HCT116 (cell line): ENCODE results near the gene LAD1. TPM values are rescaled to one million over a fixed set of nuclear protein-coding genes. Genes with fewer than 3 reads are reported as not detected.

Source experiments
- ATAC-seq: fragments of 200-7000 bp; cut with Tn5 transposase; 2 replicates; pipeline ENCODE4 v1.9.1; 2020; ENCODE audit warnings: mild to moderate bottlenecking, moderate library complexity
- BruUV-seq: library from RNA; stranded (reverse); fragments of 400-500 nt; replicated peaks from 2 replicates; lab custom pipeline; 2021; lab: Mats Ljungman, UMichigan
- CTCF ChIA-PET: fragments of 300-600 bp; sonication (Branson Sonifier 250); formaldehyde crosslinking; loops from one replicate; lab custom pipeline; 2021; ENCODE audit warnings: antibody characterized with exemption; lab: Charles Lee
- POLR2A ChIA-PET: fragments of 300-600, 350-600 bp; sonication (Branson Sonifier 250); formaldehyde crosslinking; loops from one replicate; lab custom pipeline; 2021; ENCODE audit warnings: antibody characterized with exemption; lab: Charles Lee
- RAD21 ChIA-PET, 2 experiments: fragments of 300-600 bp; sonication (Branson Sonifier 250); formaldehyde crosslinking; loops; one replicate each; lab custom pipeline; 2023; ENCODE audit warnings: low total read pairs in 2 of 2; ENCODE audit not compliant: uncharacterized antibody in 2 of 2, unreplicated experiment in 2 of 2, low non-redundant PET in 1 of 2; lab: Charles Lee
- DNase-seq: peaks from one replicate; pipeline ENCODE4 v3.0.0-alpha.2; 2010; ENCODE audit warnings: low read depth, low spot score
- H2AFZ ChIP-seq: fragments of 200-600 bp; shearing (Covaris generic), sonication (generic); 2 replicates; pipeline ENCODE4 v1.6.1; 2017; ENCODE audit warnings: low read depth, mixed run types, mixed read lengths, antibody characterized with exemption, low read length; ENCODE audit not compliant: poor library complexity, severe bottlenecking
- H3K27ac ChIP-seq: 2 replicates; pipeline ENCODE4 v1.5.1; 2012; ENCODE audit warnings: low read depth, low read length
- H3K27me3 ChIP-seq: fragments of 200-600 bp; sonication (generic); 2 replicates; pipeline ENCODE4 v1.6.1; 2016; ENCODE audit warnings: mixed run types, low read length, mixed read lengths; ENCODE audit not compliant: insufficient read depth
- H3K36me3 ChIP-seq, 2 experiments: fragments of 200-500 bp in 1 of 2; fragments of 200-600 bp in 1 of 2; sonication (Bioruptor generic) in 1 of 2; sonication (generic) in 1 of 2; 2 replicates each; pipeline versions ENCODE4 v1.5.1 to v1.6.1; 2014 to 2016; ENCODE audit warnings: low read length in 2 of 2, inconsistent platforms in 1 of 2, mixed read lengths in 1 of 2, mixed run types in 1 of 2; ENCODE audit not compliant: insufficient read depth in 2 of 2, control insufficient read depth in 1 of 2
- H3K4me1 ChIP-seq, 2 experiments: fragments of 200-600 bp in 1 of 2; sonication (generic) in 1 of 2; 2 replicates each; pipeline versions ENCODE4 v1.5.1 to v1.6.1; 2012 to 2017; ENCODE audit warnings: low read length in 2 of 2, inconsistent platforms in 1 of 2, mild to moderate bottlenecking in 1 of 2, mixed read lengths in 1 of 2, mixed run types in 1 of 2, moderate library complexity in 1 of 2; ENCODE audit not compliant: insufficient read depth in 2 of 2, control insufficient read depth in 1 of 2
- H3K4me2 ChIP-seq: fragments of 200-600 bp; sonication (generic); 2 replicates; pipeline ENCODE4 v1.6.1; 2017; ENCODE audit warnings: mixed run types, low read length, mixed read lengths
- H3K4me3 ChIP-seq, 2 experiments: fragments of 200-600 bp in 1 of 2; sonication (generic) in 1 of 2; replicated peaks in 1 of 2; 2 replicates each; pipeline ENCODE4 v1.5.1; 2011 to 2016; ENCODE audit warnings: low read length in 2 of 2, control low read depth in 1 of 2, low read depth in 1 of 2, mild to moderate bottlenecking in 1 of 2, mixed read lengths in 1 of 2, mixed run types in 1 of 2
- H3K79me2 ChIP-seq: fragments of 200-600 bp; sonication (generic); 2 replicates; pipeline ENCODE4 v1.6.1; 2017; ENCODE audit warnings: mild to moderate bottlenecking, mixed run types, low read length, moderate library complexity, mixed read lengths; ENCODE audit not compliant: insufficient read depth
- H3K9ac ChIP-seq: fragments of 200-600 bp; sonication (generic); 2 replicates; pipeline ENCODE4 v1.6.1; 2016; ENCODE audit warnings: low read length, mixed read lengths
- H3K9me2 ChIP-seq: fragments of 200-600 bp; sonication (generic), shearing (Covaris generic); 2 replicates; pipeline ENCODE4 v1.6.1; 2017; ENCODE audit warnings: mixed run types, mild to moderate bottlenecking, moderate library complexity; ENCODE audit not compliant: insufficient read depth
- H3K9me3 ChIP-seq, 2 experiments: fragments of 200-500 bp in 1 of 2; fragments of 200-600 bp in 1 of 2; sonication (Bioruptor generic) in 1 of 2; sonication (generic) in 1 of 2; 2 replicates each; pipeline ENCODE4 v1.6.1; 2014 to 2017; ENCODE audit warnings: low read length in 2 of 2, mixed read lengths in 2 of 2, inconsistent platforms in 1 of 2, low read depth in 1 of 2, mild to moderate bottlenecking in 1 of 2, mixed run types in 1 of 2, moderate library complexity in 1 of 2; ENCODE audit not compliant: control insufficient read depth in 1 of 2, insufficient read depth in 1 of 2
- H4K20me1 ChIP-seq: fragments of 200-600 bp; sonication (generic), shearing (Covaris generic); 2 replicates; pipeline ENCODE4 v1.6.1; 2017; ENCODE audit warnings: mixed run types, mild to moderate bottlenecking, moderate library complexity; ENCODE audit not compliant: insufficient read depth
- CEBPB ChIP-seq: IDR thresholded peaks from 2 replicates; pipeline ENCODE4 v1.6.1; 2012; ENCODE audit warnings: low read depth
- ELF1 ChIP-seq: IDR thresholded peaks from 2 replicates; pipeline ENCODE4 v1.6.1; 2012; ENCODE audit warnings: low read depth, borderline replicate concordance
- EZH2 ChIP-seq: fragments of 200-600 bp; sonication (generic); IDR thresholded peaks from 2 replicates; pipeline ENCODE4 v1.6.1; 2017; ENCODE audit warnings: antibody characterized with exemption, mixed run types
- FOSL1 ChIP-seq: IDR thresholded peaks from 2 replicates; pipeline ENCODE4 v1.6.1; 2012; ENCODE audit warnings: low read depth
- JUND ChIP-seq: IDR thresholded peaks from 2 replicates; pipeline ENCODE4 v1.6.1; 2012
- POLR2AphosphoS5 ChIP-seq: IDR thresholded peaks from 2 replicates; pipeline ENCODE4 v1.6.1; 2011; ENCODE audit warnings: mild to moderate bottlenecking, low read depth, low read length, moderate library complexity
- RAD21 ChIP-seq: IDR thresholded peaks from 2 replicates; pipeline ENCODE4 v1.6.1; 2012; ENCODE audit warnings: low read depth, mild to moderate bottlenecking
- SIN3A ChIP-seq: IDR thresholded peaks from 2 replicates; pipeline ENCODE4 v1.6.1; 2012; ENCODE audit warnings: low read depth
- SP1 ChIP-seq: IDR thresholded peaks from 2 replicates; pipeline ENCODE4 v1.6.1; 2012; ENCODE audit warnings: low read depth
- SRF ChIP-seq: IDR thresholded peaks from 2 replicates; pipeline ENCODE4 v1.6.1; 2012; ENCODE audit warnings: low read depth
- ZFX ChIP-seq: fragments of 450-650 bp; IDR thresholded peaks from 2 replicates; pipeline ENCODE4 v1.6.1; 2017
- intact Hi-C: fragments of 100-400 bp; cut with micrococcal nuclease; formaldehyde crosslinking; loops from 2 replicates; pipeline ENCODE4 v1.10.0; 2022
- total RNA-seq: library from RNA; stranded (reverse); gene quantifications from one replicate; pipeline ENCODE4 v1.2.1, GENCODE V29; 2021; ENCODE audit not compliant: unreplicated experiment
- TF ChIP-seq, protein P1 (sequence below): IDR thresholded peaks from 2 replicates; pipeline ENCODE4 v1.6.1; 2012; ENCODE audit warnings: low read depth
- TF ChIP-seq, protein P2 (sequence below), 3 experiments: fragments of 200-600 bp in 1 of 3; sonication (generic) in 1 of 3; IDR thresholded peaks in 2 of 3; conservative IDR thresholded peaks in 1 of 3; 2 replicates each; pipeline ENCODE4 v1.5.1; 2012 to 2017; ENCODE audit warnings: low read depth in 2 of 3, low read length in 2 of 3, antibody characterized with exemption in 1 of 3, borderline replicate concordance in 1 of 3, control low read depth in 1 of 3, mild to moderate bottlenecking in 1 of 3, mixed read lengths in 1 of 3, mixed run types in 1 of 3, moderate library complexity in 1 of 3; ENCODE audit not compliant: insufficient read depth in 1 of 3

Gene LAD1
- total RNA-seq, 1 experiment from 2014 or later = 56.1 TPM

DNA sequence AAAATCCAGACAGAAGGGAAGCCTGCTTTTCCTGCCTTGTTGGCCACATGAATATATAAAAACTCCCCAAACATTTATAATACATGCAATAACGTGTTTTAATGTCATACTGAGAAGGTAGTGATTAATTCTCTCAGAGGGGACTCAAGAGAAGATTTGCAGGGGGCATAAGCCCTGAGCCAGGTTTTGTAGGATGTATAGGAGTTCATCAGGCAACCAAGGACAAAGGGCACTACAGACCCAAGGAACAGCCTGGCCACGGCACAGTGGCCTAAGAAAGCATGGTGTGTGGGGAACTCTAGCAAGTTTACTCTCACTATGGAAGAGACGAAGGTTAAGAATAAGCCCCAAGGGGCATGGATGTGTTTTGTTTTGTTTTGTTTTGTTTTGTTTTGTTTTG is 37.8 kb upstream of the LAD1 start:
- ChIA-PET RAD21 (interaction anchor here in 1 of 2 experiments (1.2 to 1.9 kb wide), 3 partner anchors 11 to 75 kb away, joined by 4 to 12 read pairs (median 7); no protein-coding TSS in a partner anchor), CTCF (interaction anchor here (1.0 to 2.0 kb wide), 7 partner anchors 10 to 89 kb away, joined by 3 to 63 read pairs (median 21); no protein-coding TSS in a partner anchor), POLR2A (no interaction called here)
- no peaks in the 10 kb centered on the region for H3K27me3 ChIP-seq
- no peaks in the 10 kb centered on the region for H4K20me1 ChIP-seq
- no peak overlapping the region for H3K4me3 ChIP-seq
- no peak for ATAC-seq
- 0 out of 2 replicates have a peak overlapping the region, but pooled peaks have one; percentile 54 for H3K4me2 ChIP-seq
- H3K9me2 ChIP-seq = no peaks in the 10 kb centered on the region
- no peak overlapping the region for H3K27ac ChIP-seq
- no peak overlapping the region for H2AFZ ChIP-seq
- TF ChIP-seq, protein P1, sequence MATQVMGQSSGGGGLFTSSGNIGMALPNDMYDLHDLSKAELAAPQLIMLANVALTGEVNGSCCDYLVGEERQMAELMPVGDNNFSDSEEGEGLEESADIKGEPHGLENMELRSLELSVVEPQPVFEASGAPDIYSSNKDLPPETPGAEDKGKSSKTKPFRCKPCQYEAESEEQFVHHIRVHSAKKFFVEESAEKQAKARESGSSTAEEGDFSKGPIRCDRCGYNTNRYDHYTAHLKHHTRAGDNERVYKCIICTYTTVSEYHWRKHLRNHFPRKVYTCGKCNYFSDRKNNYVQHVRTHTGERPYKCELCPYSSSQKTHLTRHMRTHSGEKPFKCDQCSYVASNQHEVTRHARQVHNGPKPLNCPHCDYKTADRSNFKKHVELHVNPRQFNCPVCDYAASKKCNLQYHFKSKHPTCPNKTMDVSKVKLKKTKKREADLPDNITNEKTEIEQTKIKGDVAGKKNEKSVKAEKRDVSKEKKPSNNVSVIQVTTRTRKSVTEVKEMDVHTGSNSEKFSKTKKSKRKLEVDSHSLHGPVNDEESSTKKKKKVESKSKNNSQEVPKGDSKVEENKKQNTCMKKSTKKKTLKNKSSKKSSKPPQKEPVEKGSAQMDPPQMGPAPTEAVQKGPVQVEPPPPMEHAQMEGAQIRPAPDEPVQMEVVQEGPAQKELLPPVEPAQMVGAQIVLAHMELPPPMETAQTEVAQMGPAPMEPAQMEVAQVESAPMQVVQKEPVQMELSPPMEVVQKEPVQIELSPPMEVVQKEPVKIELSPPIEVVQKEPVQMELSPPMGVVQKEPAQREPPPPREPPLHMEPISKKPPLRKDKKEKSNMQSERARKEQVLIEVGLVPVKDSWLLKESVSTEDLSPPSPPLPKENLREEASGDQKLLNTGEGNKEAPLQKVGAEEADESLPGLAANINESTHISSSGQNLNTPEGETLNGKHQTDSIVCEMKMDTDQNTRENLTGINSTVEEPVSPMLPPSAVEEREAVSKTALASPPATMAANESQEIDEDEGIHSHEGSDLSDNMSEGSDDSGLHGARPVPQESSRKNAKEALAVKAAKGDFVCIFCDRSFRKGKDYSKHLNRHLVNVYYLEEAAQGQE = no peak
- no peak for TF ChIP-seq SIN3A
- no peak for TF ChIP-seq ELF1
- no peak overlapping the region for H3K9ac ChIP-seq
- intact Hi-C loops = loop anchor here (1.0 kb wide), 1 partner anchor 76 kb away; no protein-coding TSS in a partner anchor
- DNase-seq = no peak
- BruUV-seq = no TSS peak
- H3K9me3 ChIP-seq = no peaks in the 10 kb centered on the region
- H3K36me3 ChIP-seq = no peaks in the 10 kb centered on the region
- no peaks in the 10 kb centered on the region for H3K79me2 ChIP-seq
- peaks cover 13 to 19% of the 10 kb centered on the region in 2 experiments for H3K4me1 ChIP-seq

DNA sequence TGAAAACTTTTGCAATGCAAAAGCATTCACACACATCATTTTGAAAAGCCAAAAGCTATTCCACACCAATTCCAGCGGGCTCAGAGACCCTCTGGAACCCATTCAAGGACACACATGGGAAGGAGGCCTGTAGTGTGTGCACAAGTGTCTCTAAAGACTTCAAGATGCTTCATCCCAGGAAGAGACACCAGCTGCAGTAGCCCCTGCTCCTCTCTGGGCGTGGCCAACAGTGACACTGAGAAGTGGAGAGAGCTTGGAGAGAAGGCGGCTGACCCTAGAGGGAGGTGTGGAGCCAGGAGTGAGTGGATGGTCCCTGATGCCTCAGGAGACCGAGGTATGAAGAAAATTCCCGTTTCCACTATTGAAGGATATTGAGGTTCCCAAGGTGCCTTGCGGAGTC is 37.3 kb upstream of the LAD1 start:
- Histone ChIP-seq H3K27me3 (no peaks in the 10 kb centered on the region), H3K79me2 (no peaks in the 10 kb centered on the region), H3K9ac (no peak overlapping the region), H3K36me3 (no peaks in the 10 kb centered on the region), H3K4me2 (peak overlapping the region; percentile 54), H3K4me3 (no peak overlapping the region), H3K4me1 (peaks cover 13 to 19% of the 10 kb centered on the region in 2 experiments), H3K9me2 (no peaks in the 10 kb centered on the region), H2AFZ (peak overlapping the region; percentile 93), H3K9me3 (no peaks in the 10 kb centered on the region), H3K27ac (no peak overlapping the region), H4K20me1 (no peaks in the 10 kb centered on the region)
- DNase-seq (peak; percentile 56), ATAC-seq (peak; percentile 97)
- POLR2A ChIA-PET = interaction anchor here (1.2 to 1.7 kb wide), 3 partner anchors 25 to 46 kb away, joined by 3 to 8 read pairs (median 6); no protein-coding TSS in a partner anchor
- intact Hi-C loops = loop anchor here (1.0 kb wide), 1 partner anchor 77 kb away; no protein-coding TSS in a partner anchor
- RAD21 ChIA-PET = interaction anchor here (0.6 to 1.9 kb wide), 4 partner anchors 11 to 75 kb away, joined by 3 to 12 read pairs (median 6); no protein-coding TSS in a partner anchor
- no TSS peak for BruUV-seq
- CTCF ChIA-PET = interaction anchor here (1.0 to 2.0 kb wide), 9 partner anchors 8 to 88 kb away, joined by 3 to 63 read pairs (median 10); partner anchors contain the start of gene PHLDA3
- no peak for TF ChIP-seq SP1
- no peak for TF ChIP-seq CEBPB
- no peak for TF ChIP-seq JUND
- no peak for TF ChIP-seq SRF
- no peak for TF ChIP-seq FOSL1
- TF ChIP-seq, protein P2, sequence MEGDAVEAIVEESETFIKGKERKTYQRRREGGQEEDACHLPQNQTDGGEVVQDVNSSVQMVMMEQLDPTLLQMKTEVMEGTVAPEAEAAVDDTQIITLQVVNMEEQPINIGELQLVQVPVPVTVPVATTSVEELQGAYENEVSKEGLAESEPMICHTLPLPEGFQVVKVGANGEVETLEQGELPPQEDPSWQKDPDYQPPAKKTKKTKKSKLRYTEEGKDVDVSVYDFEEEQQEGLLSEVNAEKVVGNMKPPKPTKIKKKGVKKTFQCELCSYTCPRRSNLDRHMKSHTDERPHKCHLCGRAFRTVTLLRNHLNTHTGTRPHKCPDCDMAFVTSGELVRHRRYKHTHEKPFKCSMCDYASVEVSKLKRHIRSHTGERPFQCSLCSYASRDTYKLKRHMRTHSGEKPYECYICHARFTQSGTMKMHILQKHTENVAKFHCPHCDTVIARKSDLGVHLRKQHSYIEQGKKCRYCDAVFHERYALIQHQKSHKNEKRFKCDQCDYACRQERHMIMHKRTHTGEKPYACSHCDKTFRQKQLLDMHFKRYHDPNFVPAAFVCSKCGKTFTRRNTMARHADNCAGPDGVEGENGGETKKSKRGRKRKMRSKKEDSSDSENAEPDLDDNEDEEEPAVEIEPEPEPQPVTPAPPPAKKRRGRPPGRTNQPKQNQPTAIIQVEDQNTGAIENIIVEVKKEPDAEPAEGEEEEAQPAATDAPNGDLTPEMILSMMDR (IDR thresholded peaks at IDR 0.05 in 2 of 3, conservative IDR thresholded peaks at IDR 0.05 in 1 of 3; ENCODE audit: borderline replicate concordance in 1 of 3, insufficient read depth in 1 of 3, low read depth in 2 of 3, low read length in 2 of 3) = peak; percentile 40 to 54 (median 48); a peak in 5 of 6 replicates
- peak; percentile 54 for TF ChIP-seq RAD21
- TF ChIP-seq POLR2AphosphoS5 = no peak
- TF ChIP-seq EZH2 = no peak
- TF ChIP-seq ZFX = no peak
